GM19463 (cell line): ENCODE measurements around the gene OTULINL.

Experiments used
- ATAC-seq: cut with Tn5 transposase; IDR thresholded peaks from one replicate; pipeline ENCODE4 v1.9.1; 2021; ENCODE audit warnings: mild to moderate bottlenecking, moderate library complexity; ENCODE audit not compliant: unreplicated experiment

OTULINL gene

GRCh38 chr5:14576206-14576605, 5.4 kb upstream of the OTULINL start:
- ATAC-seq = no peak

GRCh38 chr5:14577079-14577725, 4.4 kb upstream of the OTULINL start:
- no peak for ATAC-seq

GRCh38 chr5:14577971-14578370, 3.6 kb upstream of the OTULINL start:
- ATAC-seq = no peak

DNA sequence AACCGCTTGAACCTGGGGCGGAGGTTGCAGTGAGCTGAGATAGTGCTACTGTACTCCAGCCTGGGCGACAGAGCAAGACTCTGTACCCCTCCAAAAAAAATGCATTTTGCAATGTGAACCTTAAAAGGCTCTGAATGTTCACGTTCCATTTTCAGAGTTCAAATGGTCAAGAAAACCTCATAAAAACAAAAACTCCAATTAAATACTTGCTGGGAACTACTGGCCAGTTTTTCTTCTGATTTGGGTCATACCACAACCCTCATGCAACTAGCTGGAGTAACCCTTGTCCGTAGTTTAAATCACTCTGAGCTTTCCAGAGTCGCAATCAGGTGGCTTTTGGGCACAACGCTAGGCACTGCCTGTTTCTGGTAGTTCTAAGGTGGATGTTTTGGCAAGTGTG, 2.3 kb upstream of the OTULINL start:
- no peak for ATAC-seq

DNA sequence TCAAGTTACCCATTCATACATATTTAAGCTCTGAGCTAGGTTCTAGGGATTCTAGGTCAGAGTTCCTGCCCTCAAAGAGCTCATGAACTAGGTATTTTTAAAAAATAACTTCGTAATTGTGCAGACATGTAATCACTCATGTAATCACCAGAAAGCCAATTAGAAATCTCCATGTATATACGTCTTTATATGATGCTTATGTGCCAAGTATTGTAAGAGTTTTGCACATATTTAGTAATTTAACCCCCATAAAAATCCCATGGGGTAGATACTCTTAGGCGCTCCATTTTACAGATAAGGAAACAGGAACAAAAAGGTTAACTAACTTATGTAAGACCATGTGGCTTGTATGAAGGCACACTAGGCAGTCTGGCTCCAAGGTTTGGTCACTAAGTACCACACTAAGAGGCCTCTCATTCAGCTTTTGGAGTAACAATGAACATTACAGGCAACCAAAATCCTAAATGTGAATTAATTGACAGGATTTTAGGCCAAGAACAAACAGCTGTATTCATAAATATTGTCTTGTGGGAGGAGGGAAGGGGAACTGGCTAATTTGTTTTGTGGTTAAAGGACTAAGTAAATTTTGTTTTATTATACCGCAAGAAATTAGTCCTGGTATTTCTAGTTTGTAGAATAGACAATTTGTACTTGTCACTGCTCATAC, 1.7 kb upstream of the OTULINL start:
- ATAC-seq = no peak

GRCh38 chr5:14580398-14581034, 1.1 kb upstream of the OTULINL start:
- ATAC-seq = no peak

GRCh38 chr5:14581891-14582796, 552 bp downstream of the OTULINL start:
- peak; percentile 58 for ATAC-seq

DNA sequence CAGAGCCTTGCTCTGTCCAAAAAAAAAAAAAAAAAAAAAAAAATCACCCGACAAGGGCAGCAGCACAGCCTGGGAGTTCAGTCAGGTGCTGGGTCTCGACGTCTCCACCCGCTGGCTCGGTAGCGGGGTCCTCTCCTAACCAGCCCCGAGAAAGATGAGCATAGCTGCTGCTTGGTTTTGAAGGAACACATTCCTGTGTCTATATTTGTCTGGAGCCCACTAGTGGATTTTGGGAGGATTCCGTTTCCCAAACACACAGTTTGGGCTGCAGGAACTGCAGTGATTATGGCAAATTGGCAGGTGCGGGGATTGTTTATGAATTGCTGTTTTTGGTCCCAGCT, 1.2 kb downstream of the OTULINL start:
- ATAC-seq = no peak

DNA sequence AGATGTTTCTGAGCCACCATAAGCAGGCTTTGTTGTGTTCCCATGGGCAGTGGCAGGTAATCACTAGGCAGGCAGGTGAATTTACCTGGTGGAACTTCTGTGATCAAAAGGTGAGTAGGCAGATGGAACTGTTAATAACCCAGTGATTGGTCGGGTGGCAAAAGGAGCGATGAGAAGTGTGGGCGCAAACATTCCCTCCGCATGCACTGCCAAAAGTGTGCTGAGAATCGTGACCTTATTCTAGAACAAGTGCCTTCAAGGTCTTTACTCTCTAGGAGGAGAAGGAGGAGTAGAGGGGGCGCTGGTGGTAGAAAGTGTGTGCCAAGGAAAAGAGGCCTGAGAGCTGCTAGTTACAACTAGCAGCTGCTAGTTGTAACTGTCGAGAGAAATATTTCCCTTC, 3.3 kb downstream of the OTULINL start:
- ATAC-seq = no peak

DNA sequence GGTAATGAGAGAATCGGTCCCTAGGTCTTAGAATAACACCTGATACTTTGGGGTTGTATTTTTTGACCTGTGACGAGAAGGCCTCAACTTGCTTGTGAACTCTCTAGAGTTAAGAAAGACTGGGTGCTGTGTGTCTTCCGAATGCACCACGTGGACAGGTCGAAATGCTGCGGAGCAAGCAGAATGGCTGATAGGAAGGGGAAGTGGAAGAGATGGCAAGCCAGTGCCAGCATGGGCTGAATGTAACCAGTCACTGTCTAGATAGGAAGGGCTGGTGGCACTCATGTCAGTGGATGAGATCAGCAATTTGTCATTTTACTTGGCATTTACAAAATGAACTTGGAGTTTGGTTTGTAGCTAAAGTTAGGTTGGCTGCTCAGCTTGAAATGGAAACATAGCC, 5.6 kb downstream of the OTULINL start:
- ATAC-seq = no peak

GRCh38 chr5:14588145-14588544, 6.6 kb downstream of the OTULINL start:
- ATAC-seq = peak; percentile 65

- no peak for ATAC-seq
Measured at GRCh38 chr5:14588758-14589543, 7.4 kb downstream of the OTULINL start.

DNA sequence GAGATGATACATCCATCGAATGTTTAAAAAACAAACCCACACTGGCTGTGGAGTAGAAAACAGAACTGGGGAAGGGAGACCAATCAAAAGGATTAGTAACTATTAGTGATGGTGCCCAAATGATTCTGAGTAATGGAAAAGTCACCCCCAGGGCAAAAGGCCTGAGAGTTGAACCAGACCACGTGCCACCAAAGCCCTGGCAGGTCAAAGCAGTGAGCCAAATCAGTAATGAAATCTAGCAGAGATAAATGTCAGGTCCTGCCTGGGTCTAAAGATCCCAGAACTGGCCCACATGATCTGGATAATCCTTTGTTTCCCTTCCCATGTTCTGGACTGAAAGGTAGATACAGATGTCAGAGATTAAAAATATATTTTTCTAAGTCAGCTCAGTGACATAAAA, 9.4 kb downstream of the OTULINL start:
- no peak for ATAC-seq

- ATAC-seq = no peak
Measured at GRCh38 chr5:14591548-14591947, 10.0 kb downstream of the OTULINL start.

- ATAC-seq = no peak
Measured at GRCh38 chr5:14593326-14594021, 11.9 kb downstream of the OTULINL start.

DNA sequence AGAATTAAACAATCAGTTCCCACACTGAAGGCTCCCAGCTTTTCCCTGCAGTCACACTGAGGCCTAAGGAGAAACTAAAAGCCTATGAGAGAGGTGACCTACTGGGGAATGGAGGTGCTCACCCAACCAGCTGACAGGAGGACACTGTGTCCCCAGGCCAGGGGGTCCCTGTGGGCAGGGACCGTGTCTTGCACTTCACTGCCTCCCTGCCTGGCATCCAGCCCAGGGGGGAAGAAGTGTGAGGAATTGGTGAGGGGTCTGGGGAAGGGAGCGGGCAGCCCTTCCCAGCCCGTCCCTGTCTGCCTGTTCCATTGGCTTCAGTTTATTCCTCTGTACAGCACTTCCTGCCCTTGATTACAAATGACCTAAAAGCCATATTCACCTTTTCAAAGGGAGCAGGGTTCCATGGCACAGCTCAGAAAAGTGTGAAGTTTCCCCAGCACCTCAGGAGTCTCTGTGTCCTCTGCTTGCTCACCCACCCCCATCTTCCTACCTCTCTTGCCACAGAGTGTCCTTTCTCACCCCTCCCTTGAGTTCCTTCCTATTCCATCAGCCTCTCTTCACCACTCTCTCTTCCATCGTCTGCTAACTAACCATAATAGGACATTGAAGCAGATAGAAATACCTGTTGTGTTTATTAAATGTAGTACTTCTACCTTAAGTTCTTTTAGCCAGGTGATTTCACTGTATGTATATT, 12.9 kb downstream of the OTULINL start:
- ATAC-seq = no peak

DNA sequence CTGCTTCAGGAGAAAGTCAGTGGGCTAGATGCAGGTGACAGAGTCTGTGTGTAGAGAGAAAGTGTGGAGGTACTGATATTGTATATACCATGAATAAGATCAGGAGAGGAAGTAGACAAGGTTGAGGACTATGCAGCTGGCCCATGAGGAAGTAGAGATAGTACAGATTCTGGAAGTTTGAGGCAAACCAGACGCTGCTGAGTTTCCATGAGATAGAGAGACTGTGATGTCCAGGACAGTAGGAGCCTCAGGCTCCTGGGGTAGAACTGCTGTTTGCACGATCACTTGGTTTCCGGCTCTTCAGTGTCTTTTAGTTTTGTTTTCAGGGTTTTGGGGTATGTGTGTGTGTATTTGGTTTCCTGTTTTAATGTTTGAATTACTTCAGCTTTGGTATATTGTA, 13.6 kb downstream of the OTULINL start:
- ATAC-seq = peak; percentile 69

DNA sequence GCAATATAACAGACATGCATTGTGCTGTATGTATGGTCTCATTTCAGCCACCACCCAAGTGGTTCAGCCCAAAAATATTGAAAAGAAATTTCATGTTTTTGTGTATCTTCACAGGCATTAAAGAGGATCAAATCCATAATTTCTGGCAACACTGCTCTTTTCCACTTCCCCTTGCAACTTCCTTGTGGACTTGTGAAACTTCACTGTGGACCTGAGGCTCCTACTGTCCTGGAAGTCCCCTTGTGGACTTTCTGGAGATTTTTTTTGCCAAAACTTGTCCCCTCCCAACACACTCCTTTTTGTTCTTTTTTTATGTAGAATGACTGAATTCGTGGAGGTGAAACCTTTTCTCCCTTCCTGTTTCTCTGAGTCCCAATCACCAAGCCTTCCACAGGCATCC, 14.3 kb downstream of the OTULINL start:
- no peak for ATAC-seq

- no peak for ATAC-seq
Measured at GRCh38 chr5:14597080-14597479, 15.5 kb downstream of the OTULINL start.
